ENCODE data around the gene SLC25A30.

DNA sequence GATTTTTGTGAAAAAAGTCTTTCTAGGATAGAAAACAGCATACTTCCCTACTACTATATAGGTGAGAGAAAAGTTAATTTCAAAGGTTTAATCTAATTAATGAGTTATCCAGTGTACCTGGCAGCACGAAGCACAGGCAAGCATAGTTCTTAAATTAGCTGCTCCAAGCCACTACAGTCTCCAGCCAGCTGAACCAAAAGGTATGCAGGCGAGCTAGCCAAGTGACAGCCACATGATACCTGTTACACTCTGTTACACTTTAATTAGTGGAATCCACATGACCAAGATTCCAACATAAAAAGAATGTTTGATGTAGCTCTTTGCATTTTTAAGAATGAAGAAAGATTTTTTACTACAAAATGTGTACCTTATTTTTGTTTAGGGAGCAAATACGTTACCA, 15.5 kb downstream of the SLC25A30 start:
- TF ChIP-seq, protein P1, sequence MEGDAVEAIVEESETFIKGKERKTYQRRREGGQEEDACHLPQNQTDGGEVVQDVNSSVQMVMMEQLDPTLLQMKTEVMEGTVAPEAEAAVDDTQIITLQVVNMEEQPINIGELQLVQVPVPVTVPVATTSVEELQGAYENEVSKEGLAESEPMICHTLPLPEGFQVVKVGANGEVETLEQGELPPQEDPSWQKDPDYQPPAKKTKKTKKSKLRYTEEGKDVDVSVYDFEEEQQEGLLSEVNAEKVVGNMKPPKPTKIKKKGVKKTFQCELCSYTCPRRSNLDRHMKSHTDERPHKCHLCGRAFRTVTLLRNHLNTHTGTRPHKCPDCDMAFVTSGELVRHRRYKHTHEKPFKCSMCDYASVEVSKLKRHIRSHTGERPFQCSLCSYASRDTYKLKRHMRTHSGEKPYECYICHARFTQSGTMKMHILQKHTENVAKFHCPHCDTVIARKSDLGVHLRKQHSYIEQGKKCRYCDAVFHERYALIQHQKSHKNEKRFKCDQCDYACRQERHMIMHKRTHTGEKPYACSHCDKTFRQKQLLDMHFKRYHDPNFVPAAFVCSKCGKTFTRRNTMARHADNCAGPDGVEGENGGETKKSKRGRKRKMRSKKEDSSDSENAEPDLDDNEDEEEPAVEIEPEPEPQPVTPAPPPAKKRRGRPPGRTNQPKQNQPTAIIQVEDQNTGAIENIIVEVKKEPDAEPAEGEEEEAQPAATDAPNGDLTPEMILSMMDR (IDR thresholded peaks at IDR 0.05; ENCODE audit: low read depth, low read length): no peak
- no peak for TF ChIP-seq EZH2phosphoT487 (IDR thresholded peaks at IDR 0.05; ENCODE audit: low read depth)
